SK-N-SH (cell line): ENCODE measurements around the gene AGMO.

ENCODE experiments used
- CTCF ChIP-seq: fragments of 200-600 bp; sonication (generic); IDR thresholded peaks from 2 replicates; pipeline ENCODE4 v1.6.1; 2017; ENCODE audit warnings: antibody characterized with exemption, mild to moderate bottlenecking, moderate library complexity
- EZH2phosphoT487 ChIP-seq: fragments of 200-600 bp; sonication (generic); IDR thresholded peaks from 2 replicates; pipeline ENCODE4 v1.6.1; 2017; ENCODE audit warnings: low read depth, mixed run types, mild to moderate bottlenecking, antibody characterized with exemption, moderate library complexity, borderline replicate concordance
- NFIC ChIP-seq: IDR thresholded peaks from 2 replicates; pipeline ENCODE4 v1.4.0; 2012; ENCODE audit warnings: borderline replicate concordance
- POLR2AphosphoS5 ChIP-seq: IDR thresholded peaks from 2 replicates; pipeline ENCODE4 v1.6.1; 2012; ENCODE audit warnings: low read depth, low read length
- REST ChIP-seq: IDR thresholded peaks from 2 replicates; pipeline ENCODE4 v1.6.1; 2012; ENCODE audit warnings: mild to moderate bottlenecking, low read depth, low read length, moderate library complexity
- TAF1 ChIP-seq: IDR thresholded peaks from 2 replicates; pipeline ENCODE4 v1.6.1; 2012; ENCODE audit warnings: low read depth, mild to moderate bottlenecking, low read length, moderate library complexity, borderline replicate concordance

GRCh38 chr7:15475808-15476530 lies 85.8 kb downstream of the AGMO start:
- no peak for TF ChIP-seq CTCF
- TF ChIP-seq TAF1: no peak
- no peak for TF ChIP-seq POLR2AphosphoS5
- no peak for TF ChIP-seq REST
- TF ChIP-seq EZH2phosphoT487: no peak
- TF ChIP-seq NFIC: no peak
